Prostate gland (tissue), 2 donors: ENCODE data around the gene HAND2.

ENCODE experiments used
- CTCF ChIP-seq, 4 experiments: fragments of 200-600 bp in 2 of 4; fragments of 450-650 bp in 2 of 4; sonication (generic) in 2 of 4; IDR thresholded peaks; 1 replicate in 3 of 4; 2 replicates in 1 of 4; pipeline ENCODE4 v1.5.1; 2016 to 2019; ENCODE audit warnings: antibody characterized with exemption in 4 of 4, mild to moderate bottlenecking in 2 of 4, moderate library complexity in 2 of 4
- POLR2A ChIP-seq: fragments of 450-650 bp; IDR thresholded peaks from one replicate; pipeline ENCODE4 v1.6.1; 2016; ENCODE audit warnings: antibody characterized with exemption, mild to moderate bottlenecking
- POLR2AphosphoS5 ChIP-seq: sonication (generic); formaldehyde crosslinking; IDR thresholded peaks from one replicate; pipeline ENCODE4 v1.6.1; 2017; ENCODE audit warnings: antibody characterized with exemption

GRCh38 chr4:173517781-173518424, 12.1 kb downstream of the HAND2 start:
- TF ChIP-seq CTCF (IDR thresholded peaks at IDR 0.05) = no peak
- no peak for TF ChIP-seq POLR2AphosphoS5
- TF ChIP-seq POLR2A = no peak
